HG02938 (cell line): ENCODE measurements around the gene GRIK3.
"Not testable (repeated sequence)": the region's sequence is repeated elsewhere in the genome, so short reads cannot be mapped to it uniquely, and the experiment has no call there.

ENCODE experiments used
- ATAC-seq: cut with Tn5 transposase; IDR thresholded peaks from one replicate; pipeline ENCODE4 v1.9.1; 2021; ENCODE audit warnings: mild to moderate bottlenecking, moderate library complexity; ENCODE audit not compliant: unreplicated experiment

GRIK3 gene

DNA sequence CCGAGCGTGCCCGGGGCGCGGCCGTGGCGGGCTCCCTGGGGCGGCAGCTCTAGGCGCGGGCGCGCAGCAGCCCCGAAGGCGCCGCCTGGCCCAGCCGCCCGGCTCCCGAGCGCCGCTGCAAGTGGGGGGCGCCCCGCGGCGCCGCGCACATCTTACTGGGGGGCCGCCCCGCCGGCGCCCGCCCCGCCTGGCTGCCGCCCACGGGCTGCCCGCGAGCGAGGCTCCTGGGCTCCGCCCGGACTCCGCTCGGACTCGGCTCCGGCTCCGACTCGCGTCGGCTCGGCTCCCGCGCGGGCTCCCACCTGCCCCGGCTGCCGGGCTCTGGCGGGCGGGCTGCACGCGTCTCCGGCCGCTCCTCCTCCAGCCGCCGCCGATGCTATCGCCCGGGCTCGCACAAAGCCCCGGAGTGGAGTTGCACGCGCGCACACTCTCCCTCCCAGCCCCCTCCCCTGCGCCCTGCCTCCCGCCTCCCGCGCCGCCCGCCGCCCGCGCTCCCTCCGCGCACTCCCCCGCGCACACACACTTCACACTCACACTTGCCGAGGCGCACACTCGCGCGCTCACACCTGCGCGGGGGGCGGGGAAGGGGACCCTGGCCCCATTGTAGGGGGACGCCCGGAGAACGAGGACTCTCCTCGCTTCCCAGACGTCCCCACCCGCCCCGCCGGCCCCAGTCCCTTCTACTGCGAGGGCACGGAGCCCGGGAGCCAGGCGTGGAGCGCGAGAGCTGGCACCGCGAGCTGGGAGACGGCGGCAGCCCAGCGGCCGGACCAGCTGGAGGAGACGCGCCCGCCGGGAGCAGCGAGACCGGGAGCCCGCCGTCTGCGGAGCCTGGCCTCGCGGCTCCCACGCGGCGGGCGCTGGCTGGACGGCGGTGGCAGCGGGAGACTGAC lies at the start of gene GRIK3:
Gene GRIK3, minus strand, starts transcription at position 395 of the 893 bp plus-strand sequence. CDS start 407 bp downstream, outside the sequence.
- ATAC-seq: no peak

DNA sequence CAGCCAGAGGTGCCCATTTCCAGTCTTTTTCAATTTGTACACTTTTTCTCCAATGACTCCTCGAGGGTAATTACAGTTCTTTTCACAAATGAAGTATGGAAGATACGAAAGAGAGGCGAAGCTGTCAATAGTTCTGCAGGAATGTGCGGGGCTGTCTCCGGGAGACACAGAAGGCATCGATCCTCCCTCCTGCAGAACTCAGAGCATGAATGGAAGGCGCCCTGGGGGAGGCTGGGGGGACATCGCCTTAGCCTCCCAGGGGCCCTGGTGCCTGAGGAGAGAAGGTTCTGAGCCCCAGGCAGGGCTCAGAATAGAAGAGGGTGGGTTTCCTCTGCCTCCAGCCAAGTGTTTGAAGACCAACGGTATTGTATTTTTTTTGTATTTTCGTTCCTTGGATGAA lies 49.7 kb upstream of the GRIK3 start:
- no peak for ATAC-seq

DNA sequence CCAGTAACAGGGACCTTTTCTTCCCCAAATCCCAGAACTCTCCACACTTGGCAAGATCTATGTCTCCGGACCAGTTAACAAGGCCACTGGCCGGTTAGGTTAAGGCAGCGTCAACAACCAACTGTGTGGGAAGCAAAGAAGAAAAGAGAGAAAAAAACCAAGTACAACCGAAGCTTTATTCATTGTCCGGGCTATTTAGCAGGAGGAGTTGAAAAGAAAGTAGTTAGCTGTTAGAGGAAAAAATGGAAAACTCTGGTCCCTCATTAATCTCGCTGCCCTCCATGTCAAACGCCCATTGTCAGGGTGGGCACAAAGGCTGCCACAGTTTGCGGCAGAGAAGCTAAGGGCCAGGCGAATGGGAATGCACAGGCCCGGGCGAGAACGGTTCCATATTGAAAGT lies 49.3 kb upstream of the GRIK3 start:
- ATAC-seq: no peak

DNA sequence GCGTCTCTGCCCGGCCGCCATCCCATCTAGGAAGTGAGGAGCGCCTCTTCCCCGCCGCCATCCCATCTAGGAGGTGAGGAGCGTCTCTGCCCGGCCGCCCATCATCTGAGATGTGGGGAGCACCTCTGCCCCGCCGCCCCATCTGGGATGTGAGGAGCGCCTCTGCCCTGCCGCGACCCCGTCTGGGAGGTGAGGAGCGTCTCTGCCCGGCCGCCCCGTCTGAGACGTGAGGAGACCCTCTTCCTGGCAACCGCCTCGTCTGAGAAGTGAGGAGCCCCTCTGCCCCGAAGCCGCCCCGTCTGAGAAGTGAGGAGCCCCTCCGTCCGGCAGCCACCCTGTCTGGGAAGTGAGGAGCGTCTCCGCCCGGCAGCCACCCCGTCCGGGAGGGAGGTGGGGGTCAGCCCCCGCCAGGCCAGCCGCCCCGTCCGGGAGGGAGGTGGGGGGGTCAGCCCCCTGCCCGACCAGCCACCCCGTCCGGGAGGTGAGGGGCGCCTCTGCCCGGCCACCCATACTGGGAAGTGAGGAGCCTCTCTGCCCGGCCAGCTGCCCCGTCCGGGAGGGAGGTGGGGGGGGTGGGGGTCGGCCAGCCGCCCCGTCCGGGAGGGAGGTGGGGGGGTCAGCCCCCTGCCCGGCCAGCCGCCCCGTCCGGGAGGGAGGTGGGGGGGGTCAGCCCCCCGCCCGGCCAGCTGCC lies 46.1 kb upstream of the GRIK3 start:
- not testable (repeated sequence) for ATAC-seq

DNA sequence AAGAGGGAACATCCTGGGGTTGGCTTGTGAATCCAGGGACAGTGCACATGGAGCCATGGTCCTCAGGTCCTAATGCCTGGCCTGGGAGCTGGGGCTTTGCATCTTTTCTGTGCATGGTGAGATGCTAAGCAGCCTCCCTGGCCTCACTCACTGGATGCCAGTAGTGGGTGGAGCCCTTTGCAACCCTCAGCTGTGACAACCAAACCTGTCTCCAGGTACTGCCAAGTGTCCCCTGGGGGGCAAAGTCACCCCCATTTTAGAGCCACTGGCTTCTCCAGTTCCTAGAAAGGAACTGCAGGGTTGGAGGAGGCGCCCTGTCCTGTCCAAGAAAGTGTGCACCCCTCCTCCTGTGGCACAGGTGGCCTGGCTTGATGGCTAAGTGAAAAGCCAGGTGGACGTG lies 44.6 kb upstream of the GRIK3 start:
- ATAC-seq: no peak

DNA sequence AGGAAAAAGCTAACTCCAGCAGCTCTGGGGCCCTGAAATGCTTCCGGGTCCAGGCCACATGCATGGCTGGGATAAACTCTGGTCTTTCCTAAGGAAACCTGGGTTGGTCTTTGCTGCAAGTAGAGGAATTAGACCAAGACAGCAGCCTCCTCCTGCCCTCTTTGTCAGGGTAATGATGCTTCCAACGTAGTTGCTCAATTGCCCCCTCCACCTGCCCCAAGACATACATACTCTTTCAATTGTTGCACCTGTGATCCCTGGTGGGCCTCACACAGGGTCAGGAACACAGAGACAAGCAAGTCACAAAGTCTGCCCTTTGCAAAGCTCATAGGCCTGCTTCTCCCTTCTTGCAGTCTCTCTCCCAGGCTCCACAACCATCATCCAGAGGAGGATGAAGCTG lies 41.9 kb upstream of the GRIK3 start:
- ATAC-seq: no peak

DNA sequence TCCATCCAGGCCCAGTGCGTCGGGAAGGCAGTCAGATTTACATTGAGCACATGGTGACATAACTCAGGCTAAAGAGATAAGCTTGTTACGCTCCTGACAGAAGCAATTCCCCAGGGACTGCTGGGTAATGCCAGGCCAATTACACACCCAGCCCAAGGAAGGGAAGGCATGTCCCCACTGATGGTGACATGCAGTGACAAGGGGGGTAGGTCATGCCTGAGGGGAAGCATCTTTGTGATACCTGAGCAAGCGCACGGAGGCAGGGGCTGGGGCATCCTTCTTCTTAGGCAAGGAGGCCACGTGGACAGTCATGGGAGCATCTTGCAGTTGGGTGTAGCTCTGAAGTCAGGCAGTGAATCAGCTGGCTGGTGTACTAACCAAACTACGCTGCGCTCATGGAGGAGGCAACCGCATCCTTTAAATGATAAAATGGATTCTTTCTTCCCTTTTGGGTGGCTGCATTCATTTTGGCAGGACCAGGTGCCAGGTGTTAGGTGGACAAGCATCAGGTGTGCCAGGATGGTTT lies 39.6 kb upstream of the GRIK3 start:
- ATAC-seq: no peak

DNA sequence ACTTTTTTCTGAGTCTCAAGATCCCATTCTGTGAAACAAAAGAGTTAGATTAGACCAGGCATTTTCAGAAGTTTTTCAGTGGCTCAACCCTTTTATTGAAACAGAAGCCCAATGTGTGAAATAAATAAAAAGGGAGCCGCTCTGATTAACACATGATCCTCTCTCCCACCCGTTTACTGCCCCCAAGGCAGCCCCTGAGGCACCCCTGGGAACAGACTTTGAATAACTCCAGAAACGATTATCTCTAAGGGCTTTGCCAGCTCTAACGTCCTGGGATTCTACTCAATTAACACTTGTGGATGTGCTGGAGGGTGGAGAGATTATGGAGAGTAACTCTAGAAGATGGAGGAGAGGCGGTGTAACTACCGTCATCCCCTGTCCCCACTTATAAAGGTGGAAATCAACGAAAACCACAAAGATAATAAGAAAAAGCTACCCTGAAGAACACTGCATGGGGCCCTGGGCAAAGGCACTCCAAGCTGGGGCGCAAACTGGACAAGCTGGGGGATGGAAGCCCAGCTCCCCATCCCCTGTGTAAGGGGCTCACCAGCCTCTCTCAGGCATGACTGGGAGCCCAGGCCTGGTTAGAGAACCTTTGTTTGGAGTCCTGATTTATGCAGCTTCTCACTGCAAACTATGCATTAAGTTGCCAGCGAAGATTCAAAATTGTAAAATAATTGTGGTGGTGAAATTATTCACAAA lies 39.0 kb upstream of the GRIK3 start:
- ATAC-seq: no peak

DNA sequence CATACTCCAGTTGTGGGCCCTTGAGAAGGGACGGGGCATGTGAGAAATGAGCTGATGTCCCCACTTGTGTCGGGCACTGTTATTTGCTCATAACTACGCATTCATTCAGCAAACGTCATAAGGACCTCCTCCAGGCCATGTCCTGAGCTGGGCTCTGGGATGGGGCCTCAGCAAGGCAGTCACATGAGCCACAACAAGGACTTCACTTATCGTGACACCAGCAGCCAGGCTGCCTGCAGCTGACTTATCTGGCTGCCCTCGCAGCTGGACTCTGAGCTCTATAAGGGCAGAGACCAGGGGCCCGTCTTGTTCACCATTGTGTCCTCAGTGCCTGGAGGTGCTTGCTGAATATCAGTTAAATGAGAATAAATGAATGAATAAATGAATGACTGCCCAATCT lies 37.5 kb upstream of the GRIK3 start:
- no peak for ATAC-seq

DNA sequence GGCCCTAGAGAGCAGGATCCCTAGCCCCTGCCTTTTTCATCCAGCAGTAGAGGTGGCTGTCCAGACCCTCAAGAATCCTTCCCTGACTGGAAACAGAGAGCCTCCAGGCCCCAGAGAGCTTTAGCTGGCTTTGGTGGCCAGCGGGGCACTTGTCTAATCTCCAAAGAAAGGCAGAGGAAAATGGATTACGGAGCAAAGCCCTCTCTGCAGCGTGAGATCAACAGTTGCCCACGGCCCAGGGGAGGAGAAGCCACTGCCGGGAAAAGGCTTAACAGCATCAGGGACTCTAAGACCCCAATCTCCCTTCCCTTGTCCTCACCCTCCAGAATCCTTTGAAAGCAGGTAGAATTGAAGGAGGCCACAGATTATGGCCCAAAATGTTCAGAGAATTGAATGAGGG lies 35.8 kb upstream of the GRIK3 start:
- ATAC-seq: no peak

DNA sequence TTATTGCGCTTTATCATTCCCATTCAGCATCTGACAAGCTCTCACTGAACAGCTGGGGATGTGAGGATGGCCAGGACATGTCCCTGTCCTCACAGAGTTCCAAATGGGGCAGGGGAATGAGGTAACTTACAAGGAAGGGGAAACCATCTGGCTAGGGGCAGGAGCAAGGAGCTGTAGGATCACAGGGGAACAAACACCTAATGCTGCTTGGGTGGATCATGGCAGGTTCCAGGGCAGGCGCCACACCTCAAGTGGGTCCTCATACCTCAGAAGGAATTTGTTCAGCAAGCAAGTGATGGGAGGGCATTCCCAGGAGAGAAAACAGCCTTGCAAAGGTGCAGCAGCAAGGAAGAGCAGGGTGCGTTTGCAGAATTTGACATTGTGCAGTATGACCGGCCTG lies 35.1 kb upstream of the GRIK3 start:
- ATAC-seq: no peak

DNA sequence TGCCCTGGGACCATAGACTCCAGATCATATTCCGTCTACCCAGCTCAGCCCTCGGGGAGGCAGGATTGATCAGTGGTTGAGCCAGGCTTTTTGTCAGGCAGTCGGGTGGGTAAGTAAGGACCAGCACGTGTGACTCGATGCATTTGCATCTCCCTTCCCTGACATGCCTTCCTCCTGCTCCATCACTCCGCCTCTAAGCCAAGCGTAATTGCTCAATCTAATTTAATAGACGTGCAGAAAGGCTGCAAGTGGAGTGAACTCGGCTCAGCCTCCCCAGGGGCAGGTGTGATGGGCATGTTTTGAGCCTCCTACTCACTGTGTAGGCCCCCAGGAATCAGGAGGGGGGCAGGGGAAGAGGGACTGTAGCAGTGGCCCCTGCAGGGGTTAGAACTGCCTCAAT lies 34.6 kb upstream of the GRIK3 start:
- no peak for ATAC-seq

DNA sequence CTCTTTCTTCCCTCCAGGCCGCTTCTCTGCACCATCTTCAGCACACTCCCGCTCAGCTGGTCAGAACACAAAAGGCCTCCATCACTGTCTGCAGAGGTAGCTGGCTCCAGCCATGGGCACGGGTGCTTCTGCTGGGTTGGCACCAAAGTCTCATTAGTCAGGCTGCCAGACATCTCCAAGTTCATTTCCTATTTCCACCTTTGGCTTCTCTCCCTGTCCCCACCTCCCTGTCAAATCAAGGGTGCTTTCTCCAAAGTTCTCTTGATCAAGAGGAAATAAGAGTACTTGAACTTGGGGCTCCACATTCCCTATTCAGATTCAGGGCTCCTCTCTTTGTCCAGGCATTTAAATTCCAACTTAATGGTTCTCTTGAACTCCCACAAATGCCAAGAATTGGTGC lies 33.9 kb upstream of the GRIK3 start:
- no peak for ATAC-seq

DNA sequence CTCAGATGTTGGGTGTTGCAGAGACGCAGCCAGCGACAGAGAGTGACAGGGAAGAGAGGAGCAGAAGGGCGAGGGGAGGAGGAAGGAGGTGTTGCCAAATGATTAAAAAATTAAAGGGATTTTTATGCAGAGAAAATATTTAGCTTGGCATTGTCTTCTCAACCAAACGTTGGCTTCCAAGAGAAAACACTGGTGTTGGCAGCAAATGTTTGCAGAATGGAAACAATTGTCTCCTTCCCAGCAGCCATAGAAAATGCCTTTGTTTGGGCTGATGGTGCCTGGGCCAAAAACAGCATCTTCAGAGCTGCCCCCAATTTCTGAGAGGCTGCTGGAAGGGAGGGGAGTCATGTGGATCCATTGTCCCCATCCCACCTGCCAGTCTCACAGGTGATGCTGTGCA lies 29.7 kb upstream of the GRIK3 start:
- no peak for ATAC-seq

DNA sequence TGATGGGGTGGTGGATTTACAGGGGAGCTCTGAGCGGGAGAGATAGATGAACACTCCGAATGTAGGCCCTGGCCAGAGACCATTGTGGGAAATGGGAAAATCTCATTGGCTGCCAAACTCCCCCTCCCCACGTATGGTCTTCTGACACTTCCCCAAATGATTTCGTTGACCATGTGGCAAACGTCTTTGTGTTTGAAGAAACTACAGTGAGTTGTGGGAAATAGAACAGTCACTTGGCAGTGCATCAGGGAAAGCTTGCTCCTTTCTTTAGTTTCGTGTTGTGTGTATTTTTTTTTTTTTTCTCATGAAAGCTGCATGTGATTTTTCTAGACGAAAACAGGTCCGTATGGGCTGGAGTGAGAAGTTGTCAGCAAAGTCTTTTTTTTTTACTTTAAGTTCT lies 25.0 kb upstream of the GRIK3 start:
- no peak for ATAC-seq

DNA sequence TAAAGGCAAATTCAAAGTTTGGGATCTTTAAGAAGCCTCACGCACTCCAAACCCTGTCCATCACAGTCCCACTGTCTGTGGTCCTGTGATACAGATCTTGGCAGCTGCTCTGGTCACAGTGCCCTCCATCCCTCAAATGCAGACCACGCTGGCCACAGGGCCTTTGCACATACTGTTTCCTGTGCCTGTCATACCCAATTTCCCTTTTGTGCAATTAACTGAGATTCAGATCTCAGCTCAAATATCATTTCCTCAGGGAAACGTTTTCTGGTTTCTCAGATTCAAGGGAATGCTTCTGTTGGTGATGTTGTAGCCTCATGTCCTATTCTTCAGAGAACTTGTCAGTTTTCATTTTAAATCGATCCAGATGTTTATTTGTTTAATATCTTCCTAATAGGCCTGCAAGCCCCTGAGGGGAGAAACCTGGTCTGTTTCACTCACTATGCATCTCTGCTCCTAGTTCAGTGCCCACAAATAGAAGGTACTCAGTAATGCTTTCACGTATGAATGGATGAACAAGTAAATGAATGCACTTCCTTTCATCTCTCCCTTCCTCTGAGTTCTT lies 24.2 kb upstream of the GRIK3 start:
- ATAC-seq: no peak

DNA sequence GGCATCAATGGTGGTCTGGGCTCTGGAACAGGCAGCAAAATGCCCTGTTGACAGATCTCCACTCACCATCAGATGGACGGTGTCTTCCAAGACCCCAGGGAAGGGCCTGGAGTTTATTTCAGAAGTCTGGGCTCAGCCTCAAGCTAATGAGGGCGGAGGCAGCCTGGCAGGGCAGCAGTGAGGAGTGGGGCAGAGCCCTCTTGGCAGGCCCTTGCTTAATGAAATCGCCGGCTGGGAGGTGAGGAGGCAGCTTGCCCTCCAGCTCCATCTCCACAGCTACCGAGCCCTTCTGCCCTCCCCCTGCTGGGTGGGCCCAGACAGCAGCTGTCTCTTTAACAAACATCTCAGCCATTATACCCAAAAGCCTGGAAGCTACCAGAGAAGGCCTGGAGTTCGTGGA lies 22.0 kb upstream of the GRIK3 start:
- no peak for ATAC-seq

DNA sequence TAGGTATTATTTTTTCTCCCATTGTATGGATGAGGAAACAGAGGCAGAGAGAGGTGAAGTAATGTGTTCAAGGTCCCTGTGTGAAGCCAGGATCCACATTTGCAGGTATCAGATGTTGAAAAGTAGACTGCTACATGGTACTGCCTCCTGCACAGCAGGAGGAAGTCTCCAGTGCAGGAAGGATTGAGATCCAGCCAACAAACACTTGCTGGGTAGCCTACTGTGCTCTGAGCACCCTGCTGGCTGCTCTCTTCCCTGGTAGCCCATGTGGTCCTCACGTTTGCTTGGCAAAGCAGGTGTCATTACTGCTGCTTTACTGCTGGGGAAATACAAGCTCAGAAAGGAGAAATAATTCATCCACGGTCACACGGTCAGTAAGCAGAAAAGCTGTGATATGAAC lies 21.3 kb upstream of the GRIK3 start:
- ATAC-seq: no peak

DNA sequence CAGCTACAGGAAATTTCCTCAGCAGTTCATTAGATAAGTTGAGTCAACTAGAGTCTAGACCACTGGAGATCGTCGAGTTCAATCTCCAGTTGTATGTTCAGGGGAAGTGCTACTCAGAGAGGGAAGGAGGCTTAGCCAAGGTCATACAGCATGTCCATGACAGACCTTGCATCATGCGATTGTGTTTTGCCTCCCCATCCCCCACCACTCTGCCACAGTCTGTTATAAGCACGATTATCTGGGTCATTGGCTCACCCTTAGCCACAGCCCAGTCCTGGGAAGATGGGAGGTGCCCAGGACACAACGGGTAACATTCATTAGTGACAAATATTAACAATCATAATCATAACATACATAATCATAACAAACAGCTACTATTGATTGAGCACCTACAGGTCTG lies 18.9 kb upstream of the GRIK3 start:
- ATAC-seq: no peak

DNA sequence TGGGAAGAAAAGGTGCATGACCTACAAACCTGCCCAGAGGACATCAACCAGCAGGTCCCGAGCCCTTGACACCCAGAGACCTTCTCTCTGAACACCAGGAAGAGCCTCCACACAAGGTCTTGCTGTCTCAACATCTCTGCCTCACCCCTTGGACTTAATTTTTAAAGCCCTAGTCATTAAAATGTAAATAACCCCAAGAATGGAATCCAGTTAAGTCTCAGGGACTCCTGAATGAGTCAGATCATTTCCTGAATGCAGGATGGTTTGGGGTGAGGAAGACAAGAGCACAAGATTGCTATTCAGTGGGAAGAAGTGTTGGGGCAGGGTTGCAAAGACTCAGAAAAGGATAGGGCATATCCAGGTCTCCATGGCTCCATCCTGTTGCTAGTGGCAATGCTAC lies 17.8 kb upstream of the GRIK3 start:
- no peak for ATAC-seq

DNA sequence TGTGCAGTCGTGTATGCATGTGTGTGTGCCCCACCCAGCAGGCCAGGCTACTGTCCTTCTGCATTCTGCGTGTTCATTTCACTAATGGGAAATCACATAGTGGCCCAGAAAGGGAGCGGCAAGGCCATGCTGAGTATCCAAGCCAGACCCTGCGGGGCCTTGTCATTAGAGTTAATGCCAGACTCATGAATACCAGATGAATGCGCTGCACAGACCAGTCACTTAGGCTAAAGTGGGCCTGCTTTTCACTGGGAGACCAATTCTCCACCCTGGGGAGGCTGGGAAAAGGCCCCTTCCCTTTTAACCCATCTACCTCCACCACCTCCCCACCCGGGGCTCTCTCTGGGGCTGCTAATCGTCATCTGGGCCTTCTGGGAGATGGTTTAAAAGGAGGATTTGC lies 17.0 kb upstream of the GRIK3 start:
- no peak for ATAC-seq
